PC-9 (cell line): ENCODE measurements around the gene AHCTF1. TPM values are rescaled to one million over a fixed set of nuclear protein-coding genes. Genes with fewer than 3 reads are reported as not detected.

Experiments
- BruUV-seq: library from RNA; stranded (reverse); fragments of 400-500 nt; replicated peaks from 2 replicates; lab custom pipeline; 2021; lab: Mats Ljungman, UMichigan
- CTCF ChIA-PET: fragments of 300-600 bp; sonication (Branson Sonifier 250); formaldehyde crosslinking; loops from one replicate; lab custom pipeline; 2022; ENCODE audit warnings: antibody characterized with exemption; lab: Charles Lee
- POLR2A ChIA-PET: fragments of 300-600 bp; sonication (Branson Sonifier 250); formaldehyde crosslinking; loops from one replicate; lab custom pipeline; 2022; ENCODE audit warnings: antibody characterized with exemption; ENCODE audit not compliant: unreplicated experiment; lab: Charles Lee
- DNase-seq, 2 experiments: peaks; one replicate each; pipeline versions ENCODE4 v3.0.0 to v3.0.0-alpha.2; 2015 to 2022; ENCODE audit warnings: mixed read lengths in 1 of 2
- H2AFZ ChIP-seq: fragments of 200-600 bp; sonication (generic); 2 replicates; pipeline ENCODE4 v1.8.1; 2017; ENCODE audit warnings: antibody characterized with exemption
- H3F3A ChIP-seq: fragments of 200-600 bp; sonication (generic); 2 replicates; pipeline ENCODE4 v1.8.1; 2017; ENCODE audit warnings: antibody characterized with exemption, mild to moderate bottlenecking, low read depth; ENCODE audit not compliant: insufficient read depth
- H3K27ac ChIP-seq: fragments of 200-600 bp; sonication (generic); 2 replicates; pipeline ENCODE4 v1.6.1; 2016; ENCODE audit warnings: mixed run types
- H3K27me3 ChIP-seq: fragments of 200-600 bp; sonication (generic); 2 replicates; pipeline ENCODE4 v1.6.1; 2016; ENCODE audit warnings: low read depth, mixed run types; ENCODE audit not compliant: insufficient read depth
- H3K36me3 ChIP-seq: fragments of 200-600 bp; sonication (generic); 2 replicates; pipeline ENCODE4 v1.6.1; 2016; ENCODE audit warnings: low read depth, mixed run types
- H3K4me1 ChIP-seq: fragments of 200-600 bp; sonication (generic); replicated peaks from 2 replicates; pipeline ENCODE4 v1.6.1; 2016; ENCODE audit warnings: mixed run types; ENCODE audit not compliant: insufficient read depth
- H3K4me2 ChIP-seq: fragments of 200-600 bp; sonication (generic); 2 replicates; pipeline ENCODE4 v1.6.1; 2017; ENCODE audit warnings: mixed run types
- H3K4me3 ChIP-seq: fragments of 200-600 bp; sonication (generic); 2 replicates; pipeline ENCODE4 v1.6.1; 2016; ENCODE audit warnings: mixed run types
- H3K79me2 ChIP-seq: fragments of 200-600 bp; sonication (generic); 2 replicates; pipeline ENCODE4 v1.6.1; 2017; ENCODE audit warnings: low read depth, mixed run types
- H3K9me2 ChIP-seq: fragments of 200-600 bp; sonication (generic); 2 replicates; pipeline ENCODE4 v1.8.1; 2017; ENCODE audit warnings: mild to moderate bottlenecking; ENCODE audit not compliant: insufficient read depth
- H3K9me3 ChIP-seq: fragments of 200-600 bp; sonication (generic); 2 replicates; pipeline ENCODE4 v1.8.1; 2016; ENCODE audit warnings: low read depth; ENCODE audit not compliant: insufficient read depth
- H4K20me1 ChIP-seq: fragments of 200-600 bp; sonication (generic); 2 replicates; pipeline ENCODE4 v1.8.1; 2017; ENCODE audit not compliant: insufficient read depth
- CTCF ChIP-seq: fragments of 200-600 bp; sonication (generic); conservative IDR thresholded peaks from 2 replicates; pipeline ENCODE4 v1.6.1; 2017; ENCODE audit warnings: mixed run types, antibody characterized with exemption, mild to moderate bottlenecking, moderate library complexity
- EZH2 ChIP-seq: fragments of 200-600 bp; sonication (generic); IDR thresholded peaks from 2 replicates; pipeline ENCODE4 v1.8.0; 2017; ENCODE audit warnings: antibody characterized with exemption, low read depth
- intact Hi-C: fragments of 100-400 bp; cut with micrococcal nuclease; formaldehyde crosslinking; loops from one replicate; pipeline ENCODE4 v1.10.0; 2022; ENCODE audit not compliant: unreplicated experiment
- total RNA-seq: library from RNA; stranded (reverse); gene quantifications from 2 replicates; pipeline ENCODE4 v1.2.3, GENCODE V29; 2021

Gene AHCTF1
- total RNA-seq, 1 experiment from 2014 or later: 34.3 TPM

GRCh38 chr1:246969621-246970020 is 37.9 kb upstream of the AHCTF1 start:
- H3K79me2 ChIP-seq: no peaks in the 10 kb centered on the region
- CTCF ChIA-PET: no interaction called here
- H3K27me3 ChIP-seq: no peaks in the 10 kb centered on the region
- H4K20me1 ChIP-seq: no peaks in the 10 kb centered on the region
- H3K4me1 ChIP-seq: no peaks in the 10 kb centered on the region
- H3K4me3 ChIP-seq: no peak overlapping the region
- no peak for DNase-seq
- H3K27ac ChIP-seq: no peak overlapping the region
- POLR2A ChIA-PET: no interaction called here
- H3K9me2 ChIP-seq: no peaks in the 10 kb centered on the region
- no peaks in the 10 kb centered on the region for H3F3A ChIP-seq
- no peak for TF ChIP-seq EZH2
- TF ChIP-seq CTCF: no peak
- intact Hi-C loops: no loop called here
- no peak overlapping the region for H2AFZ ChIP-seq
- no peaks in the 10 kb centered on the region for H3K36me3 ChIP-seq
- H3K9me3 ChIP-seq: no peaks in the 10 kb centered on the region
- H3K4me2 ChIP-seq: no peak overlapping the region
- no TSS peak for BruUV-seq

- intact Hi-C loops: no loop called here
- ChIA-PET POLR2A (no interaction called here), CTCF (no interaction called here)
- DNase-seq: no peak
- Histone ChIP-seq H3K4me1 (no peaks in the 10 kb centered on the region), H3K9me3 (no peaks in the 10 kb centered on the region), H3K36me3 (no peaks in the 10 kb centered on the region), H3K79me2 (no peaks in the 10 kb centered on the region), H4K20me1 (no peaks in the 10 kb centered on the region), H3K4me3 (no peak overlapping the region), H3K4me2 (no peak overlapping the region), H3F3A (no peaks in the 10 kb centered on the region), H3K27ac (no peak overlapping the region), H3K27me3 (no peaks in the 10 kb centered on the region), H2AFZ (no peak overlapping the region), H3K9me2 (no peaks in the 10 kb centered on the region)
- BruUV-seq: no TSS peak
- no peak for TF ChIP-seq EZH2
- no peak for TF ChIP-seq CTCF
These were observed 34.8 kb upstream of the AHCTF1 start for GRCh38 chr1:246966502-246966901.

GRCh38 chr1:246959944-246960693 is 28.4 kb upstream of the AHCTF1 start:
- Histone ChIP-seq H3K79me2 (no peaks in the 10 kb centered on the region), H3K9me3 (no peaks in the 10 kb centered on the region), H3K36me3 (no peaks in the 10 kb centered on the region), H3K4me3 (no peak overlapping the region), H3K27ac (no peak overlapping the region), H3K4me1 (no peaks in the 10 kb centered on the region), H3K4me2 (no peak overlapping the region), H2AFZ (no peak overlapping the region), H3K27me3 (no peaks in the 10 kb centered on the region), H4K20me1 (no peaks in the 10 kb centered on the region), H3K9me2 (no peaks in the 10 kb centered on the region), H3F3A (no peaks in the 10 kb centered on the region)
- no TSS peak for BruUV-seq
- intact Hi-C loops: no loop called here
- no peak for DNase-seq
- CTCF ChIA-PET: no interaction called here
- TF ChIP-seq CTCF (no peak), EZH2 (no peak)
- POLR2A ChIA-PET: no interaction called here
